Stimulated activated effector memory CD8-positive, alpha-beta T cell treated with anti-CD3 and anti-CD28 coated beads, Interleukin-12 subunit alpha, Interleukin-12 subunit beta, amount 100 ng/mL, for 72 hours (primary cell): Measurements from ENCODE around the gene SOD3.

Experiments
- ATAC-seq: fragments of 150-1000 bp; cut with Tn5 transposase; 2 replicates; pipeline ENCODE4 v1.10.0; 2021
- DNase-seq, 2 donors: peaks; one replicate each; pipeline ENCODE4 v3.0.0; 2021 to 2022; ENCODE audit warnings: low spot score in 2 of 2
- H3K27ac Mint-ChIP-seq: one replicate; pipeline ENCODE4 v1.8.0; 2022; ENCODE audit warnings: mild to moderate bottlenecking, mixed read lengths
- H3K36me3 Mint-ChIP-seq: one replicate; pipeline ENCODE4 v1.8.0; 2022; ENCODE audit warnings: mild to moderate bottlenecking, mixed read lengths
- H3K4me1 Mint-ChIP-seq: one replicate; pipeline ENCODE4 v1.8.0; 2022; ENCODE audit warnings: mixed read lengths
- H3K4me3 Mint-ChIP-seq: one replicate; pipeline ENCODE4 v1.8.0; 2022; ENCODE audit warnings: mild to moderate bottlenecking, mixed read lengths
- H3K9me3 Mint-ChIP-seq: one replicate; pipeline ENCODE4 v1.8.0; 2022; ENCODE audit warnings: mixed read lengths

Gene SOD3

DNA sequence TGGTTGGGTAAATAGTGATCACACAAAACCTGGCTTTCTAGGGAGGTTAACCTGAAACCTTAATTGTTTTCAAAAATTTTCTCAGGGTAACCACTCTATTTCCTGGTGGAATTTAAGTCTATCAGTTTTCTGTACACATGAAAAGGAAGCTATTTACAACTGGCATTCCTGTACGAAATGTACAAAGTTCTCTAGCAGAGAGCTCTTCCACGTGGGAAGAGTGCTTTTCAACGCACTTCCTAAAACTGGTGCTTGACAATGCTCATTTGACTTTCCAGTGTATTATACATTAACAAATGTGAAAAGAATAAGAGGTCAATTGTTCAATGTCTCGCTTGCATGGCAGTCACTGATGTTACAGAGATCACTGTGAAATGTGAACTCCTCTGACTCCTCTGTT is 2.8 kb upstream of the SOD3 start:
- H3K9me3 Mint-ChIP-seq, result no peaks in the 10 kb centered on the region
- no peak overlapping the region for H3K27ac Mint-ChIP-seq
- H3K4me3 Mint-ChIP-seq, result no peak overlapping the region
- DNase-seq (no peak), ATAC-seq (no peak)
- no peaks in the 10 kb centered on the region for H3K36me3 Mint-ChIP-seq
- H3K4me1 Mint-ChIP-seq, result no peaks in the 10 kb centered on the region

DNA sequence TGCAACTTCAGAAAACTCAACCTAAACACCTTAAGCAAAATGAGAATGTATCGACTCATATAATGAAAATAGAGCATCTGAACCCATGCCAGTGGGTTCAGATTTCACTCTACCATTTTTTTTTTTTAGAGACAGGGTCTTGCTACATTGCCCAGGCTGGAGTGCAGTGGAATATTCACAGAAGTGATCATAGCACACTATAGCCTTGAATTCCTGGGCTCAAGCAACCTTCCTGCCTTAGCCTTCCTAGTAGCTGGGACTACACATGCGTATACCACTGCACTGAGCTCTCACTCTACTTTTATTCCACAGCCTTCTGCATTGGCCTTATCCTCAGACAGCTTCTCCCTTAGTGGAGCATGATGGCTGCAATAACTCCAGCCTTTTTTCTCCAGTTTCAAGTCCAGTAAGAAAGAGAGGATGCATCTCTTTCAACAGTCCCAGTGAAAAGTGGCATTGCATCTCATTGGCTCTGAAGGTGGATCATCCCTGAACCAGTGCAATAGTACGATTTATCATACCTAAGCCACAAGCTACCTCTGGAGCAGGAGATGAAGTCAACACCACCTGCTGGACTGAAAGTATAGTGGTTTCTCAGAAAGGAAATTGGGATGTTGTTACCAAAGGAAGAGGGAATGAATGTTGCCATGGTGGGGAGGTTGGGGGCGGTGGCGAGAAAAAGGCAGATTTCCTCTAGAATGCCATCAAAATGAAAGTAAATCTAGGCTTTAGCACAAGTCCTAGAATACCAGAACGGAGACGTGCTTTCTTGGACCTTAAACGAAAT is 2.0 kb upstream of the SOD3 start:
- ATAC-seq, result no peak
- H3K4me3 Mint-ChIP-seq, result no peak overlapping the region
- no peaks in the 10 kb centered on the region for H3K9me3 Mint-ChIP-seq
- no peak for DNase-seq
- H3K27ac Mint-ChIP-seq, result no peak overlapping the region
- H3K4me1 Mint-ChIP-seq, result no peaks in the 10 kb centered on the region
- H3K36me3 Mint-ChIP-seq, result no peaks in the 10 kb centered on the region

DNA sequence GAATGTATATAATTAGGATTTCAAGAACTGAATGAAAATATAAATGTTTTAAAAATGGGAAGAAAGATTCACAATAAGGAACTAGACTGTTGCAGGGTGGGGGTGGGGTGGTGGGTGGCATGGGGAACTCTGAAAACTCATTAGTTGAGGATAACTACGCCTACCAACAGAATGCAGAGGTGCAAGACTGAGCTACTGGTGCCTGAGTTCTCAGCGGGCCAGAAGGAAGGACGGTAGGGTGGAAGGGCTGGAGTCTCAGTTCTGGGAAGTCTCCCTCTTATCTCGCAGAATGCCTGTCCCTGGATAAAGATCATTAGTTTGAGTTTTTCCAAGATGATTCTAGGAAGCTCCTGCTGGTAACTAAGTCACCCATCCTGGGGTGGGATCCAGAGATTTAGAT is 1.3 kb upstream of the SOD3 start:
- Mint-ChIP-seq H3K4me1 (no peaks in the 10 kb centered on the region), H3K27ac (no peak overlapping the region), H3K9me3 (no peaks in the 10 kb centered on the region), H3K36me3 (no peaks in the 10 kb centered on the region), H3K4me3 (no peak overlapping the region)
- DNase-seq (no peak), ATAC-seq (no peak)

DNA sequence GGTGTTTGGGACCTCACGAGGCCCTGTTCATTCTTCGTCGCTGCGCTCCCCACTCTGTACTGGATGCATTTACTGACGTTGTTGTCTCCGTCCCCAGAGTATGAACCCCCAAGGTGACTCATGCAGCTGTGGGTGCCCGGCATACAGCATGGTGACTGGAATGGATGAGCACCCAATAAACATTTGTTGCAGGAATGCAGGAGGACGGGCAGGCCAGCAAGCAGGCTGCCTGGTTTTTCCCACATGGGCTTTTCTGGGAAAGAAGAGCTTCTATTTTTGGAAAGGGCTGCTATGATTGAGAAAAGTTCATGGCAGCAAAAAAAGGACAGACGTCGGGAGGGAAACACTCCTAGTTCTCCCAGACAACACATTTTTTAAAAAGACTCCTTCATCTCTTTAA is 893 bp upstream of the SOD3 start:
- Mint-ChIP-seq H3K9me3 (no peaks in the 10 kb centered on the region), H3K4me1 (no peaks in the 10 kb centered on the region), H3K4me3 (no peak overlapping the region), H3K27ac (no peak overlapping the region), H3K36me3 (no peaks in the 10 kb centered on the region)
- DNase-seq (no peak), ATAC-seq (no peak)

DNA sequence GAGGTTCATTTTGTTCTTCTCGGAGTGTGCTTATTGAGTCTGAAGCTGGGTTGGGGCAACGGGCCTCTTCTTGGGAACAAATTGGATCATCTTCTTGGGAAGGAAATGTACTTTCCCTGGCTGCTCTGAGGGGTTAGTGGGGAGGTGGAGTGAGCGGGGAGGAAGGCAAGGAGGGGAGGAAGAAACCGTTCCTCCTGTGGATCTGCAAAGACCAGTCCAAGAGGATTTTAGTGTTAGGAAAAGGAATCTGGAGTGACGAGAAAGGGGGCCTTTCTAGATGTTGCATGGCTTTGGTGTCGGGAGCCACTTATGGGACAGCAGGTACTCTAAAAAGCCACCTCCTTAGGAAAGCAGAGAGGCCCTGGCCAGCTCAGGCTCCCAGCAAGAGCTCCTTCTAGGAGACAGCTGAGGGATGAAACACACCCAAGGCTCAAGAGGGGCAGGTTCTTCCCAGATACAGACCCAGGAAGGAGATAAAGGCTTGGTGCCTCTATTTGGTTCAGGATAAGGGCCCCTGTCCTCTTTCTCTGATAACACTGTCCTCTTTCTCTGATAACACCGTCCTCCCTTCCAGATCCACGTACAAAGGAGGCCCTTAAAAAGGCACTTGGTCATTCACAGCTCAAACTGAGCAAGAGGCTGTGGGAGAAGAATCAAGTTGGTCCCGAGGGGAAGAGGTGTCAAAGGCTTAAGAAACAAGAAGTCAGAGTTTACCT is 451 bp downstream of the SOD3 start:
- ATAC-seq, result no peak
- Mint-ChIP-seq H3K36me3 (no peaks in the 10 kb centered on the region), H3K27ac (no peak overlapping the region)

DNA sequence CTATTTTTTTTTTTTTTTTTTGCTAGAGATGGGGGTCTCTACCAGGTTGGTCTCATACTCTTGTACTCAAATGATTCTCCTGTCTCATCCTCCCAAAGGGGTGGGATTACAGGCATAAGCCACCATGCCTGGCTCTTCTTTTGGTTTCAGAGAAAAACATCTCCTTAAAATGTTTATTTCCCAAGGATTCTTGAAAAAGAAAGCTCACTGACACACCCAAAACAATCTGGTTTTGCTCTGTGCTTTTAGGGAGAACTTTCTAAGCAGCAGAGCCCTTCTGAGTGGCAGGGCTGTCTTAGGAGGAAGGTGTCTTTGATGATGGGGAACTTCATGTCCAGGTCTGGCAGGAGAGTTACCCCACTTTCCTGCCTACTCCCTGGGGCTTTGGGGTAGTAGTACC is 1.2 kb downstream of the SOD3 start:
- no peaks in the 10 kb centered on the region for H3K9me3 Mint-ChIP-seq
- ATAC-seq, result no peak
- H3K4me3 Mint-ChIP-seq, result no peak overlapping the region
- no peaks in the 10 kb centered on the region for H3K36me3 Mint-ChIP-seq
- no peak overlapping the region for H3K27ac Mint-ChIP-seq
- no peak for DNase-seq
- H3K4me1 Mint-ChIP-seq, result no peaks in the 10 kb centered on the region

More for the DNA sequence above, 451 bp downstream of the SOD3 start:
- DNase-seq, result no peak
- Mint-ChIP-seq H3K4me3 (no peak overlapping the region), H3K4me1 (no peaks in the 10 kb centered on the region), H3K9me3 (no peaks in the 10 kb centered on the region)

DNA sequence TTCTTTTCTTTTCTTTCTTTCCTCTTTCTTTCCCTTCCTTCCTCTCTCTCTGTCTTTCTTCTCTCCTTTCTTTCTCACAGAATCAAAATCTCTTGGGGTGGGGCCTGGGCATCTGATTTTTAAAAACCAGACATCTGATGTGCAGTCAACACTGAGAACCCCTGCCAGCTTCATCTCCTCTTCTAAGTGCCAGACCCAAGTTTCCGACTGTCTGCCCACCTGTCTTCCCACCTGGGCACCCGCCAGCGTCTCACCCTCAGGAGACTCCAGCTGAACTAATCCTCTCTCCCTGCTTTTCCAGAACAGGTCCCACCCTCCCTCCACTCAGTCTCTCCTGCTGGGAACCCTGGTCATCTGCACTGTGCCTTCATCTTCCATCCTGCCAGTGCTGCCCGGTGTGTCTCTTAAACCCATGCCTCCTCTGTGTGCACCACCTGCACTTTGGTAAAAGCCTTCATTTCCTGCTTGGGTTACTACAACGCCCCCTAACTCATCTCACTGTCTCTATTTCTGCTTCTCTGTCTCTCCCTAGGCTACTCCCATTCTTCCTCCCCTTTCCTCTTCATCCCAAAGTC is 2.8 kb downstream of the SOD3 start:
- Mint-ChIP-seq H3K4me1 (no peaks in the 10 kb centered on the region), H3K27ac (no peak overlapping the region), H3K4me3 (no peak overlapping the region), H3K9me3 (no peaks in the 10 kb centered on the region), H3K36me3 (no peaks in the 10 kb centered on the region)
- ATAC-seq (no peak), DNase-seq (no peak)

DNA sequence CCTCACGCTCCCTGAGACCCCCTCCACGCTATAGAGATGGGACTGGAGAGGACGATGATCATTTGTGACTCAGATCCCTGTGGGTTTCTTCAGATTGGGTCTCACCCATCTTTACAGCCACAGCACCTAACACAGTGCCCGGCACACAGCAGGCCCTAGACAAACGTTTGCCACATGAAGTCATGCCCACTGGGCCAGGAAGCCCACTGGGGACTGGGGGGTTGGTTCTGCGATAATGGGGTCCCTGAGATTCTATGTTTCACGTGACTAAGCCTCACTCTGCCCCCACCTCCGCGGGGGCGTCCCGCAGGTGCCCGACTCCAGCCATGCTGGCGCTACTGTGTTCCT is 3.8 kb downstream of the SOD3 start:
- H3K4me1 Mint-ChIP-seq, result no peaks in the 10 kb centered on the region
- ATAC-seq (no peak), DNase-seq (no peak)
- H3K9me3 Mint-ChIP-seq, result no peaks in the 10 kb centered on the region
- no peak overlapping the region for H3K27ac Mint-ChIP-seq
- H3K36me3 Mint-ChIP-seq, result no peaks in the 10 kb centered on the region
- H3K4me3 Mint-ChIP-seq, result no peak overlapping the region

DNA sequence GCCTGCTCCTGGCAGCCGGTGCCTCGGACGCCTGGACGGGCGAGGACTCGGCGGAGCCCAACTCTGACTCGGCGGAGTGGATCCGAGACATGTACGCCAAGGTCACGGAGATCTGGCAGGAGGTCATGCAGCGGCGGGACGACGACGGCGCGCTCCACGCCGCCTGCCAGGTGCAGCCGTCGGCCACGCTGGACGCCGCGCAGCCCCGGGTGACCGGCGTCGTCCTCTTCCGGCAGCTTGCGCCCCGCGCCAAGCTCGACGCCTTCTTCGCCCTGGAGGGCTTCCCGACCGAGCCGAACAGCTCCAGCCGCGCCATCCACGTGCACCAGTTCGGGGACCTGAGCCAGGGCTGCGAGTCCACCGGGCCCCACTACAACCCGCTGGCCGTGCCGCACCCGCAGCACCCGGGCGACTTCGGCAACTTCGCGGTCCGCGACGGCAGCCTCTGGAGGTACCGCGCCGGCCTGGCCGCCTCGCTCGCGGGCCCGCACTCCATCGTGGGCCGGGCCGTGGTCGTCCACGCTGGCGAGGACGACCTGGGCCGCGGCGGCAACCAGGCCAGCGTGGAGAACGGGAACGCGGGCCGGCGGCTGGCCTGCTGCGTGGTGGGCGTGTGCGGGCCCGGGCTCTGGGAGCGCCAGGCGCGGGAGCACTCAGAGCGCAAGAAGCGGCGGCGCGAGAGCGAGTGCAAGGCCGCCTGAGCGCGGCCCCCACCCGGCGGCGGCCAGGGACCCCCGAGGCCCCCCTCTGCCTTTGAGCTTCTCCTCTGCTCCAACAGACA is 4.4 kb downstream of the SOD3 start:
- H3K36me3 Mint-ChIP-seq, result no peaks in the 10 kb centered on the region
- H3K4me1 Mint-ChIP-seq, result peaks cover 3% of the 10 kb centered on the region
- ATAC-seq (no peak), DNase-seq (no peak)
- H3K27ac Mint-ChIP-seq, result no peak overlapping the region
- H3K9me3 Mint-ChIP-seq, result peaks cover 3% of the 10 kb centered on the region
- no peak overlapping the region for H3K4me3 Mint-ChIP-seq

DNA sequence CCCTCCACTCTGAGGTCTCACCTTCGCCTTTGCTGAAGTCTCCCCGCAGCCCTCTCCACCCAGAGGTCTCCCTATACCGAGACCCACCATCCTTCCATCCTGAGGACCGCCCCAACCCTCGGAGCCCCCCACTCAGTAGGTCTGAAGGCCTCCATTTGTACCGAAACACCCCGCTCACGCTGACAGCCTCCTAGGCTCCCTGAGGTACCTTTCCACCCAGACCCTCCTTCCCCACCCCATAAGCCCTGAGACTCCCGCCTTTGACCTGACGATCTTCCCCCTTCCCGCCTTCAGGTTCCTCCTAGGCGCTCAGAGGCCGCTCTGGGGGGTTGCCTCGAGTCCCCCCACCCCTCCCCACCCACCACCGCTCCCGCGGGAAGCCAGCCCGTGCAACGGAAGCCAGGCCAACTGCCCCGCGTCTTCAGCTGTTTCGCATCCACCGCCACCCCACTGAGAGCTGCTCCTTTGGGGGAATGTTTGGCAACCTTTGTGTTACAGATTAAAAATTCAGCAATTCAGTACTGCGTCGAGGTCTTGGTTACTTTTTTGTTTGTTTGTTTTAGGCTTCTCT is 5.0 kb downstream of the SOD3 start:
- ATAC-seq (no peak), DNase-seq (no peak)
- H3K4me3 Mint-ChIP-seq, result no peak overlapping the region
- no peaks in the 10 kb centered on the region for H3K36me3 Mint-ChIP-seq
- peaks cover 5% of the 10 kb centered on the region for H3K4me1 Mint-ChIP-seq
- no peak overlapping the region for H3K27ac Mint-ChIP-seq
- peaks cover 4% of the 10 kb centered on the region for H3K9me3 Mint-ChIP-seq

DNA sequence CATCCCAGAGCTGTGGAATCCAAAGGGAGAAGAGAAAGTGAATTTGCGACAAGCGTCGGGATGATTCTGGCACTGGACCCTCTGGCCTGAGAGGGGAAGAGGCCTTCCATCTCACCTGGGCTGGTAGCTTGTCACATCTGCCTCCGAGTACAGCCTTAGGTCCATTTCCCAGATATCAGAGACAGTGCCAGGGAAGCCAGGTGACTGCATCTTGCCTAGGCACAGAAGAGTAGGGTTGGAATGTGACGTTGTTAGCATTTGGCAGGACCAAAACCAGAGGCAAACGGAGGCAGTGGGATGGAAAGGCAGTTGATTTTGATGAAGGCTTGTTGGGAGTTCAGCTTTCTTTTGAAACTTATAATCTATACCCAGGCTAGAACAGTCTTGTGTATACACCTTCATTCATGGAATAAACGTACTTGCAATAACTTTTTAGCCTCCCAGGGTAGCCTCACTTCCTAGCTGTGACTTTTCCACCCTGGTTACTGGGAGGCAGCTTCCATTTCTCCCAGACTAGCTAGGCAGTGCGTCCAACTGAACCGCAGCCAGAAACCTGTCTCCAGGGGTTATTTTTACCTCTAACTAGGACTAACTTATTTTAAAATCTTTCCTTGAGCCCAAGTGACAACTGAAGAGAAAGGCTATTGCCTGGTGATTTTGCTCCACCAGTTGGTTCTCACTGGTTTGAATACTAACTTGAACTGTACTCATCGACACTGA is 5.9 kb downstream of the SOD3 start:
- Mint-ChIP-seq H3K27ac (no peak overlapping the region), H3K36me3 (no peaks in the 10 kb centered on the region), H3K4me1 (peaks cover 5% of the 10 kb centered on the region), H3K9me3 (peaks cover 4% of the 10 kb centered on the region), H3K4me3 (no peak overlapping the region)
- DNase-seq (no peak), ATAC-seq (no peak)

DNA sequence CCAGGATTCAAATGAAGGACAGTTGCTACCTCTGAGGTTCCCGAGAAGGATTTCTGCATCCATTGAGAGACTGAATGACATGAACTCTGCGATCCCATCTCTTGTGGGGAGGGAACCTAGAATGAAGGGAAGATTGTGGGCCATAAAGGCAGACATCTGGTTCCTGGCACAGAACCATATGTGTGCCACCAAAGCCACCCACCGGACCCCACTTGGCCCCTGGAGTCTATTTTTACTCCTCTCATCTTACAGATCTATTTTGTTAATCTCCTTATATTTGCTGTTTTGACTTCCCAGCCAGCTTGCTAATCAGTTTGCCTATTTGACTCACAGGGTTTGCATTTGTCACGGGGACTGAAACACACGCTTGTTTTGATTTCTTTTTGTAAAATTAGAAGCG is 7.3 kb downstream of the SOD3 start:
- ATAC-seq (no peak), DNase-seq (no peak)
- Mint-ChIP-seq H3K36me3 (no peaks in the 10 kb centered on the region), H3K27ac (no peak overlapping the region), H3K4me1 (peaks cover 5% of the 10 kb centered on the region), H3K9me3 (peaks cover 4% of the 10 kb centered on the region), H3K4me3 (no peak overlapping the region)

DNA sequence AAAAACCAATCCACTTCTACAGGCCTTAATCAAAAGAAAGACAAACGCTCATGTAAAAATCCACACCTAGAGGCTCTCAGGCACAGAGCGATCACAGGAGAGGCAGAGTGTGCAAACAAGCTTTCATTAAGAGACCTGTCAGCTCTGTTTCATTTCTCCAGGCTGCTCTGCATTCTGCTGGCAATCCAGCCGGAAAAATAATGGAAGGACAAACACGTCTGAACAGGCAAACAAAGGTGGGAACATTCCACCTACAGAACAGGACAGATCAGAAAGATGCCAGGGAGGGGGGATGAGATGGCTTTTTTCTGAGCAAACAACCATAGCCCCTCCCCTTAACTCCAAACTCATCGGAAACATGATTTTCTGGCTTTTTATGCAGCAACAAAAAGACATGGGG is 9.7 kb downstream of the SOD3 start:
- Mint-ChIP-seq H3K4me1 (peaks cover 5% of the 10 kb centered on the region), H3K9me3 (peaks cover 4% of the 10 kb centered on the region), H3K36me3 (no peaks in the 10 kb centered on the region), H3K4me3 (no peak overlapping the region), H3K27ac (no peak overlapping the region)
- ATAC-seq, result no peak
- peak in 1 of 2 donors; percentile 0 for DNase-seq

DNA sequence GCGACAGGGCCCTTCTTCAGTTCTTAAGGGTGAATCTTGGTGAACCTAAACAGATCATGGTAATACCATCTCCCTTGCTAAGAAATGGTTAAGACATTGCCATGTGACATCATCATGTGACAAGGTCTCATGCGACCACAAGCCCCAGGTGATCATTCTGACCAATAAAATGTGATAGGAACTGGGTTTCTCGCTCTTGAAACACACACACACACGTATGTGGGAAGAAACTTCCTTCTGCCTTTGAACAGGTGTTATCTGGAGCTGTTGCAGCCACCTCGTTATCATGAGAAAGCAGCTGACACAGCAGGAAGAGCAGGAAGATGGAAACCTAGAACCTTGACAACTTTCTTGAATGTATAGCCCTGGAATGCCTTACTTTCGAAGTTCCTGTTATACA is 10.2 kb downstream of the SOD3 start:
- peaks cover 4% of the 10 kb centered on the region for H3K9me3 Mint-ChIP-seq
- no peaks in the 10 kb centered on the region for H3K36me3 Mint-ChIP-seq
- DNase-seq (peak in 1 of 2 donors; percentile 13), ATAC-seq (no peak)
- H3K4me3 Mint-ChIP-seq, result no peak overlapping the region
- peaks cover 5% of the 10 kb centered on the region for H3K4me1 Mint-ChIP-seq
- H3K27ac Mint-ChIP-seq, result no peak overlapping the region
